Fibroblast of the conjunctiva (primary cell): ENCODE results near the gene IFT27.

Experiments used
- DNase-seq: peaks from one replicate; pipeline ENCODE4 v3.0.0-alpha.2; 2010; ENCODE audit warnings: low read depth

The IFT27 gene

GRCh38 chr22:36724836-36725235, 51.1 kb downstream of the IFT27 start:
- DNase-seq = no peak

- no peak for DNase-seq
These were observed 53.9 kb downstream of the IFT27 start for GRCh38 chr22:36722055-36722454.

GRCh38 chr22:36715647-36716046, 60.3 kb downstream of the IFT27 start:
- DNase-seq = no peak

- no peak for DNase-seq
These were observed 61.8 kb downstream of the IFT27 start for GRCh38 chr22:36714110-36714509.

GRCh38 chr22:36713436-36713835, 62.5 kb downstream of the IFT27 start:
- DNase-seq = no peak
